Hindlimb muscle (tissue), 1 donor: ENCODE results near the gene MTMR6. TPM values are rescaled to one million over a fixed set of nuclear protein-coding genes. Genes with fewer than 3 reads are reported as not detected.
A peak's percentile ranks its signal among the peaks of the same experiment; 100 is the strongest.

Experiments used
- DNase-seq: peaks from one replicate; pipeline ENCODE4 v3.0.0-alpha.2; 2013
- polyA plus RNA-seq: library from polyadenylated mRNA; unstranded; fragments of 120-200 nt; gene quantifications from one replicate; pipeline ENCODE4 v1.2.1, GENCODE V29; 2013; ENCODE audit not compliant: insufficient read length

Gene MTMR6
- polyA plus RNA-seq, 1 donor, result 9.7 TPM

DNA sequence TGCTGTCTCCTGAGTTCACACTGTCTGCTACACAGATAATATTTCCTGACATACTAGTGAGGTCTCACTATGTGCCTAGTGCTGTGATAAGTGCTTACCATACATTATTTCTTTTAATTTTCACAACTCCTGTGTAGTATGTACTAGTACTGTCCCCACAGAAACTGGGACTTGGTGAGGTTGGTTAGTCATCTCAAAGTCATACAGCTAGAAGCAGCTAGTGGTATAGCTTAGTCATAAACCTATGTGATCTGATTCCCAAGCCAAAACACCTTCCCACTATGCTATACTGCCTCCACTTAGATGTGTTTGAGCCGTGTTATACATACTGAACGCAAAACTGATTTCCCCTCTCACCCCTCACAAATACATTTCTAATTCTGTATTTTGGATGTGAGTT is 10.5 kb downstream of the MTMR6 start:
- DNase-seq, result no peak

DNA sequence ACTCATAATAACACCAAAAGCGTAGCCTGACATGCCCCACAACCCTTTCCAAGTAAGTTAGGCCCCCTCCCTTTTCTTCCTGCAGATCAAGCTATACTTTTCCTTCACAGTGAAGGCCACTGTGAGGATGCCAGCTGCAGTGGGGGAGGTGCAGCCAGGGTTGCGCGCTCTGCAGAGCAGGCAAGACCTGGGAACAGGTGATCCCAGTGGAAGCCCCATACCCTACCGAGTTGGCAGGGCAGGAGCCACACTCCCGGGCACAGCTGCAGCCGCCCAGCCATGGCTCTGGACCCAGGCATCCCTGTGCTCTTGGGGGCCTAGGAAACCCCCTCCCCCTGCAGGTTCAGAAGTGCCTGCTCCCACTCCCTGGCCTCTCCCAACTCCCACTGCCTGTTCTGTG is 18.7 kb downstream of the MTMR6 start:
- DNase-seq, result no peak

DNA sequence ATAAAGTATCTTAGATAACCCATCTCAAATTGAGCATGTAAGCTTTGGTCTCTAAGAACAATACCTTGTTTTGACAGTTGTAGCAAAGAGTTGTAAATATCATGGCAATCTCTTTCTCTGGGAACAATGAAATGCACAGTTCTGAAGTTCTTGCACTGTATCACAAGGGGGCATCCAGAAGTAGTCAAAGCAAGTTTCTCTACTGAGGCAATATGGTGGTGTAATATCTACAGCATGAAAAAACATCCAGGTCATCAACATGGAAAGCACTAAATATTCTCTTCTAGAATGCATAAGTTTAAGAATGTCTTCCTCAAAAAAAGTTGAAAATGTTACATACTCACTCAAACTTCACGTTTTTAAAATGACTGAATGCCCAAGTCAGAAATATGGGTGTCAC is 19.6 kb downstream of the MTMR6 start:
- DNase-seq, result no peak

DNA sequence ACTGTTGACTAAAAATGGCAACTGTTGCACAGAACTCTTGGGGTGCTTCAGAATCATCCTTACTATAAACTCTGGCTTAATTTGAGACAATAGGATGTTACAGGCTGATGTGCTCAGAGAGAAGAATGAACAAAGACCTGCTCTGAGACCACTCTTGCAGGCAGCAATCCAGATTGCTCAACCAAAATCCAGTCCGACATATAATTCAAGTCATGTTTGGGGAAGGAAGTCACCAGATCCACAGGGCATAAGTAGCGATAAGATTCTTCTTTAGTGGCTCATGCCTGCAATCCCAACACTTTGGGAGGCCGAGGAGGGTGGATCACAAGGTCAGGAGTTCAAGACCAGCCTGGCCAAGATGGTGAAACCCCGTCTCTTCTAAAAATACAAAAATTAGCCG is 20.6 kb downstream of the MTMR6 start:
- DNase-seq, result no peak

DNA sequence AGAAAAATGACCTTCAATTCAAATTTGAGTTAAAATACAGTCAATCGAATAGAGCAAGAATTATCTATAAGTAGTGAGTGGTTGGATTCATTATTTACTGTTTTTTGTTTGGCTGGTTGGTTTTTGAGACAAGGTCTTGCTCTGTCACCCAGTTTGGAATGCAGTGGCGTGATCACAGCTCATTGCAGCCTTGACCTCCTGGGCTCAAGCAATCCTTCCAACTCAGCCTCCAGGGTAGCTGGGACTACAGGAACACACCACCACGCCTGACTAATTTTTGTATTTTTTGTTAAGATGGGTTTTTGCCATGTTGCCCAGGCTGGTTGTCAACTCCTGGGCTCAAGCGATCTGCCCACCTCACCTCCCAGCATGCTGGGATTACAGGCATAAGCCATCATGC is 25.0 kb downstream of the MTMR6 start:
- DNase-seq, result no peak

DNA sequence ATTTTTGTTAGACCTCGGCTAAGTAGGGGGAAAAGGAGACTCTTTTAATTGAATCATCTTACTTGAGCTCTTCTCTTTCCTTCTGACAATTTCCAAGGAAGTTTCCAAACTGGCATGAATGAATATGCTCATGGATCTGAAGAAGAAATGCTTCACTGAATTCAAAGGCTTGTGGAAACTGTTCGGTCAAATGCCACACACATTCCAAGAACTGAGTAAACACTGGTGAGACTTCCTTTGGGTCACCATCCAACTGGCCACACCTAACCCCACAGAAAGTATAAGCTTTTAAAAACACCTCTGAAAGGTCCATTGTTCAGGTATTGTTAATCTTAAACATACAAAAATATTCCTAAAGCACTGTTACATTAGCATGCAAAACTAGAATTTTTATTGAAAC is 33.6 kb downstream of the MTMR6 start:
- DNase-seq, result no peak

DNA sequence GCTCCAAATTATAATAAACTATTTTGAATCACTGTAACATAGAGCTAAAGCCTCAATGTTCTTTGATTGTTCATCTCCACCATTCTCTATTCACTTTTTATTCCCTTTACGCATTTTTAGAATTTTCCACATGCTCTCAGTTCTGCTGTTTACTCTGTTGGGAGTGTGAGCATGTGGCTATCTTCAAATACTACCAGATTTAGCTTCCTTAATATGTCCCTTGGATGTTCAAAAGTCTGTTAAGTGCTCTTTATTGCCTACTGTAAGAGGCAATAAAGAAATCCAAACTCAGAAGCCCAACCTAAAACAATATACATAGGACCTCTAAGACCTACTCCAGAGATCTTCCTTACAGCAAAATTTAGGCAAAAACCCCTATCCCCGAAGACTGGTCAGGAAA is 34.5 kb downstream of the MTMR6 start:
- no peak for DNase-seq

DNA sequence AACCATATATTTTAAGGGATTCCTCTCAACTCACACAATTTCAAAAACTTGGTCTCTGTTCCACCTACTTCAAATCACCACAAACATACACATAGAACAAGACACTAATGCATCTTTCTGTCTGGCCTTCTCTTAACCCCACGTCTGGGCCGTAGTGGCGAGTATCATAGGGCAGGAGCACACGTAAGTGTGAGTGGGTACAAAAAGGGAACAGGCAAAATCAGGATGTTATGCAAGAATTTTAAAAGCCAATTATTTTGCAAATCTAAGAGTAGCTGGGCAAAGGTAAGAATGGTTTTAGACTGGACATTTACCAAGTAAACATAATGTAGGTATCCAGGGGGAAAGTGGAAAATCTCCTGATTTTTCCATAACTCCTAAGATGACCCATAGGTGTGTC is 35.1 kb downstream of the MTMR6 start:
- DNase-seq, result no peak

DNA sequence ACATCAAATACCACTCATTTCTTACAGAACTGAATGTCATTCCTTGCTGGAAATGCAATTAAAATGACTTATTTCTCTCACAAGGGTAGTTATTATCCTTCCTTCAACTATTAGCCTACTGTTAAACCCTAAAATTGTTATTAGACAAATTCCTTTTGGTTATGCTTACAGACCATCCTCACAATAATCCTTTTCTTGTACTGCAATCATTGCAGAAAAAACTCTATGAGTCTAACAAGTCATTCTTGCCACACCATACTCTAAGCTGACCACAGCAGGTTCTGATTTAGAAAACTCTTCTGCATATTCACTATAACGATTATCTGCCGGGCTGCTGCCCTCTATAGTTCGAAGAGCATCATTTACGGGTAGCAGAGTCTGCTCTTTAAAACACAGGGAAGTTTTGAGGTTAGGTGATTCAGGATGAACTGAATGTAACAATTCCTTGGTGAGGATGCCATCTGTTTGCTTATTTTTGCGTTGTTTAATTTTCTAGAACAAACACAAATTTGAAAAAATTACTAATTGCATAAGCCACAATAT is 38.2 kb downstream of the MTMR6 start:
- peak; percentile 26 for DNase-seq

DNA sequence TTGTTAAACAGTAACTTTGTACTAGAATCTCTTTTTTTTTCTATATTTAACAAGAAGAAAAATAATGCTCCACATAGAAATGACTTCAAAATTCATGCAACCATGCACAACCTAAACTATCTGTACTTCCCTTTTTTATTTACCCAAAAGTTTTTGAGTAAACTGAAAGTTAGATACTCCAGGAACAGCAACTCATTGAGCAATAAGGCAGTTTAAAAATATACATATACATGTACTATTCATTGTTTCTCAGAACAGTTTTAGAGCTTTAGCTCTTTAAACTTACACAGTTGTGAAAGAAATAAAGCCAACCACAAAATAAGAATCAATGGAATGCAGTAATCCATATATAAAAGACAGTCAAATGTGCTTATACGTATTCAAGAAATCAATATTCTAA is 39.2 kb downstream of the MTMR6 start:
- no peak for DNase-seq

DNA sequence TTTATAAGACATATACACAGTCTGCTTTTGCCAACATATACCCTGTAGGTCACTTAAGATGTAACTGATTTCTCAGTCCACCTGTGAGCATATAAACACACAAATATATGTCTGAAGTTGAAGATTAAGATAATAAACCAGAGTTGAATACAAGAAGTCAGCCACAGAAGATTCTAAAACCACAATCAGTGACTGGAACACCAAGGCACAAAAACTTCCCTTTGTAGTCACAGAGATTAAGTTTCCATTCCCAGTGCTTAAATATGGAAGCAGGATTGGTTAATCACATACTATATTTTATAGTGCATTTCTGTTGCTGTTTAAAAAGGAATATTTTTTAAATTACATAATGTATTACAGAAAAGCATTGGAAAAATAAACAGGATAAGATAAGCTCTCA is 39.9 kb downstream of the MTMR6 start:
- DNase-seq, result no peak

DNA sequence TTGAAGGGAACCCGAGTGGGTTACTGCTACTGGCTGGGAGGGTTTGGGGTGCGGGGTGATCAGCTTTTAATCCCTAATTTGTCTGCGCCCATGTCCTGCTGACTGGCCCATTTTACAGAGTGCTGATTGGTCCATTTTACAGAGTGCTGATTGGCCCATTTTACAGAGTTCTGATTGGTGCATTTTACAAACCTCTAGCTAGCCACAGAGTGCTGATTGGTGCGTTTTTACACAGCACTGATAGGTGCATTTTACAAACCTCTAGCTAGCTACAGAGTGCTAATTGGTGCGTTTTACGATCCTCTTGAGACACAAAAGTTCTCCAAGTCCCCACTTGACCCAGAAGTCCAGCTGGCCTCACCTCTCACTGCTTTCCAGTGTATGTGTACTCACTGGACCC is 43.2 kb downstream of the MTMR6 start:
- DNase-seq, result no peak

DNA sequence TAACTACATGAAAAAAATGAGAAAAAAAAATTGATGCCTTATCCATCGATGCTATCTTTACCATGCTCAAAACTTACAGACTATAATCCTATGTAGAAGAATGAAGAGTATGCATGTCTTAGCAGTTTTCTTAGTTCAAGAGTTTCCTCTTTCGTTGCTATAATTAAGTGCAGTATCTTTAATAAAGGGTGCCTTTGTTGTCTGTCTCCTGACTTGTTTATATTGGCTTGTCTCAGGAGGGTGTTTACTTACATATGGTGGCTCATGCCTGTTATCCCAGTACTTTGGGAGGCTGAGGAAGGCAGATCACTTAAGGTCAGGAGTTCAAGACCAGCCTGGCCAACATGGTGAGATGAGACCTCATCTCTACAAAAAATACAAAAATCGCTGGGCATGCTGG is 44.3 kb downstream of the MTMR6 start:
- no peak for DNase-seq

DNA sequence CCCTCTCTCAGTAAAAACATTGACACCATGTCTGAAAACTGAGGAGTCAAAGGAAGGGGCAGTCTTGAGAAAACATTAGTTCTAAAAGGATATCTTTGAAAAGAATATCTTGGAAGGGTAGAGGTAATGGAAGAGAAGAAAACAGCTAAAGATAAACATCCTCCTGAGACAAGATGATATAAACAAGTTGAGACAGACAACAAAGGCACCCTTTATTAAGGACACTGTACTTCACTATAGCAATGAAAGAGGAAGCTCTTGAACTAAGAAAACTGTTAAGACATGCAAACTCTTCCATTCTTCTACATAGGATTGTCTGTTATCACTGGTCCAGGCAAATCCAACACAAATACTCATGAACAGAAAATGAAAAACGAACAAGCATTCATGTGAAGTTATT is 46.3 kb downstream of the MTMR6 start:
- no peak for DNase-seq

DNA sequence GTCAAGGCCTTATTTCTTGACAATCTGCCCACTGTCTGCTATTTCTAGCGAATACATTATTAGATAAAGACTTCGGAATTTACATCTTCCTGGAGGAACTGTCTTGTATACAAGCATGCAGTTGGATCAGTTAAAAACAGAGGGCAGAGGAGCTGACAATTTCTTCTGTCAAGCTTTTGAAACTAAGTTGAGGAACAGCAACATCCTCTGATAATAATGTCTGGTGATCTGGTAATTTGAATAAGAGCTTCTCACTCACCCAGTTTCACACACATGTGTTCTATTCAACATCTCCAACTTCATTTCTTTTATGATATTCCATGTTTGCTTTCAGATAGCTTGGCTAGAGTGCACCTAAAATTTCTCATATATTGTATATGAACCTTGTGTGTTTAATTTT is 50.2 kb downstream of the MTMR6 start:
- no peak for DNase-seq

DNA sequence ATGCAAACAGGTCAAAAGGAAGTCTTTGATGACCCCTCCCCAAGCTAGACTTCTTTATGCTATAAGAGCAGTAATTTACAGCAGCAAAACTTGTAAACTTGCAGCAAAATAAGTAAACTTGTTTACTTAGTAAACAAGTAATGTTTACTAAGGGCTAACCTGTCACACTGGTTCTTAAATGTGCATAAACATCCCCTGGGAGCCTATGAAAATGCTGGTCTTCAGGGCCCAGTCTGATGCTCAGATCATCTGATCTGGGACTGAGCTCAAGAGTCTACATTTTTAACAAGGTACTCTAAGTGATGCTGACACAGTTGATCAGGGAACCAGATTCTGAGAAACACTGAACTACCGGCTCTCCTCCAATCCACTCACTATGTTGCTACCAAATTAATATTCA is 53.4 kb downstream of the MTMR6 start:
- DNase-seq, result no peak

DNA sequence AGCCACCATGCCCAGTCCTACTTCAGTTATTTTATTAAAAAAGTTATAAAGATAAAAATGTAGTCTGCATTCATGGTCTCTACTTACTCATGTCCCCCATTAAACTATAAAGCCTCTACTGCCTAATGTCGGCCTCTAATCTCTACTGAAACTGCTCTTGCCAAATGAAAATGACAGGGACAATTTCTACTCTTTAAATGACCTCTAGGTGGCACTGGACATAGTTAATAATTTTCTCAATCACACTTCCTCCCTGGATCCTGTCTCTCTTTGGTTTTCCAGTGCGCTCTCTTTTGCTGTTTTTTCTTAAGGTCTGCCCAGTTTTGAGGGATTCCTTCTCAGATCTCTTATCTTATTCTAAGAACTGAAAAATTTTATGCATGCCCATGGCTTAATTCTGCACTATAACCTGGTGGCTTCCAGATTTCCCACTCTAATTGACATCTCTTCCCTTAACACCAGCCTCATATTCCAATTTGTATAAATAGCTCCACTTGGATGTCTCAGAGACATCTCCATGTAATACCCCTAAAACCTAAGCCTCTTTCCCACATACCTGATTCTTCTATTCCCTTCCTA is 54.3 kb downstream of the MTMR6 start:
- DNase-seq, result no peak

DNA sequence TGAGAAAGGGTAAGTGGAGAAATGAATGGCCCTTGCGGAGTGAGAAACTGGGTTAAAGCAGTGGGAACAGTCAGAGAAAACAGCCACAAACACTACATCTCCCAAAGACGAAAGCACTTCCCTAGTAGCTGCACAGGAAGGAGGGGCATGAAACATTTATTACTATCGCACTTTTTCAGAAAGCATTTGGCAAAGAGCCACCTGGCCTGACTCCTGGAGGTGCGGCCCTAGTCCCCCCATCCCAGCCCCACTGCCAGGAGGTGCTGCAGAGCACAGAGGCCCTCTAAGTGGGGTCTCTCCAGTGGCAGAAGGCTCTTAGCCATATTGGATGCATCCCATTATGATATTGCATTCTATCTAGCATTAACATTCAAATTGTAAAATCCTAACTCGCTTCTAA is 55.8 kb downstream of the MTMR6 start:
- DNase-seq, result no peak

DNA sequence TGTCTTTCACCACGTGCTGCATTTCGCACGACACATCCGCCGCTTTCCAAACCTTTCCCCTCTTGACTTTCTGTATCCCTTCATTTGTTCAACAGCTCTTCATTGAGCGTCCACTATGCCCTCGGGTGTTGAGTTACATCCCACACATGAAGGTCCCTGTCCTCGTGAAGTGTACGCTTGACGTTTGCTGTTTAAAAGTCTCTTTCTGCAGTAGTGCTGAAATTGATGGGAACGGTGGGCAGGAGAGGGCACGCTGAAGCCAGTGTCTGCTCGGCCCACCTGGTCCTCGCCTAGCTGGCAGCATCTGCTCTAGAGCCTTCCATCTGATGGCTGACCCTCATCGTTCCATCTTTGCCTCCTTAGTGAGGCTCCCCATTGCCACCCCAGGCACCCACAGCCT is 59.6 kb downstream of the MTMR6 start:
- DNase-seq, result no peak

DNA sequence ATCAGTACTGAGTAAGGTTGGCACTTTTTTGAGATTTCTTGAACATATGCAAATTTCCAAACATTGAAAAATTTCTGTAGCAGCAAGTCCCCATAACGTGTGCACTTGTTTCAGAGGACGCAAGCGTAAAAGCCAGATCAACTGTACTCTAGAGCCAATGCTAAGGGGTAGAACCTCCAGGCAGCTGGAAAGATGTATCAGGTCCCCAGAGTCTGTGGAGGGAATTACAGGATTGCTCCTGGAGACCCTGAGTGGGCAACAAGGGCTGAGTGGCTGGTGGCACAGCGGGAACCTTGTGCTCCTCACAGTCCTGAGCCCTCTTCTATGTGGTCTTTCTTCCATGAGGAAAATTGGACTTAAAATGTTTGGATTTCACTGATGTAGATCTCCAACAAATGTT is 61.3 kb downstream of the MTMR6 start:
- DNase-seq, result no peak

DNA sequence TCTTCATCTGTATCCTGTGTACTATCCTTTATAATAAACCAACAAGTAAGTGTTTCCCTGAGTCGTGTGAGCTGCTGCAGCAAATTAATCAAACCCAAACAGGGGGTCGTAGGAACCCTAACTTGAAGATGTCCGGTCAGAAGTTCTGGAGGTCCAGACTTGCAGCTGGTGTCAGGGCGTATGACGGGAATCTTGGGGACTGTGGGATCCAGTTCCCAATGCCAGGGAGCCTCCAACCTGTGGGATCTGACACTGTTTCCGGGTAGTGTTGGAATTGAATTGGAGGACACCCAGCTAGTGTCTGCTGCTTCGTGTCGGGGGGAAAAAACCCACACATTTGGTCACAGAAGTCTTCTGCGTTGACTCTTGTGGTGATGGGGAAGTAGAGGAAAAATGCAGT is 63.1 kb downstream of the MTMR6 start:
- DNase-seq, result no peak

DNA sequence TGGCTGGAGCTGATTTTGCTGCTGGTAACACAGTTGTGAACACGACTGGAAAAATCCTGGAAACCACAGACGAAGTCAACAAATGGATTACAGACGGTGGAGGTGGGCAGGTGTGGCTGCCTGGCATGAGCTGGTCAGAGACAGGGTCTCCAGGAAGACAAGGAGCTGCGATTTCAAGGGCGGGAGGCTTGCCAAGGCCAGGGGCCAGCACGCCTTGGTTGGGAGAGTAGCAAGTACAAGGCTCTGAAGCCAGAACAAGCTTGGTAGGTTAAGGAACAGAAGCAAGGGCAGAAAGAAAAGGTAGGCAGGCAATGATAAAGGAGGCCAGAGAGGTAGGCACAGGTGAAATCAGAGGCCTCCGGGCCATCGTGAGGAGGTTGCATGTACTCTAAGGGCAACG is 64.5 kb downstream of the MTMR6 start:
- DNase-seq, result no peak

DNA sequence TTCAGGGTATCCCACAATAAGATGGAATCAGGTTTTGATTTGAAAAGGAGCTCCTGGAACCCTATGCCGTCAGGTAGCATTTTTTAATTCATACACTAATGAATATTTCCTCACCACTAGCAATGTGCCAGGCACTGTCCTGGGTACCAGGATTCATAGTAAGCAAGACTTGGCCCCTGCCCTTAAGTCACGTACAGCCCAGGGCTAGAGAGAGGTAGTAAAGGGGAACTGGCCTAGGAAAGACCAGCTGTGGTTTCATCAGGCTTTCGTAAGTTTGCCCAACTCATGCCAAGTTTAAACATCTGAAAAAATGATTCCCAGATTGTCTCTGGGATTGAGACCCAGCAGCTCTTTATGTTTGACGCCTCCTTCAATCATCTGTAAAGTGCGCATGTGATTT is 69.3 kb downstream of the MTMR6 start:
- DNase-seq, result no peak

DNA sequence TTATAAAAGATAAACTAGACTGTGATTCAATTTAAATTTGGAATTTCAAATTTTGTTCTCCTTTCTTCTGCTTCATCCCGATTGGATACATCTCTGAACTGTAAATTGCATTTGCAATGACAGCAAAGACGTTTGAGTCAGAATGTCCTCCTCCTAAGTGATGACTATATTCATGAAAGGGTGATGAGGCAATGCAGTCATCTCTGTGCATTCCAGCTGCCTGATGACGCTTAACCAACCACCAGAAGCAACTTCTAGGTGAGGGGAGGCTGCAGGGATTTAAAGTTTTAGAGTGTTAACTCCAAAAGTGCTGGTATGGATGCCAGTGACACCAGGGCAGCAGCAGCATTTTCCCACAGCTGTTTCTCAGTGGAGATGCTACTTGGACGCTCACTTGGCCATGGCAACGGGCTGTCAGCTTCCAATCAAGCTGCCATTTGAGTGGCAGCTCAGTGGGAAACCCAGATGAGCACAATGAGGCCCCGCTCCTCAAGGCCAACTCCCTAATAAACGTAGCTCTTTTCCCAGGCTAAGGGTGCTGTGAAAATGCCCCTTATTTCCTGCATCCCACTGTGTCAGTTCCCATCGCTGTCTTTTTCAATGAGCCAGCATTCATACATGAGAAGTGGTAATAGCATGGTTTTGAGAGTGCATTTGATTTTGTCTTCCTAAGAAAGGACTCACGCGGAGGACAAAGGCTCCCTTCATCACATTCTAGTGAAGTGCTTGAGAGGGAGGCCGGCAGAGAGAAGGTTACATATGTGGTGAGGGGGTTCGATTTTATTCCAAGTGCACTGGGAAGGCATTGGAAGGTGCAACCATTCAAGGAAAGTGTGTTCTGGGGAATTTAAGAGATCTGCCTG is 70.0 kb downstream of the MTMR6 start:
- DNase-seq, result no peak

DNA sequence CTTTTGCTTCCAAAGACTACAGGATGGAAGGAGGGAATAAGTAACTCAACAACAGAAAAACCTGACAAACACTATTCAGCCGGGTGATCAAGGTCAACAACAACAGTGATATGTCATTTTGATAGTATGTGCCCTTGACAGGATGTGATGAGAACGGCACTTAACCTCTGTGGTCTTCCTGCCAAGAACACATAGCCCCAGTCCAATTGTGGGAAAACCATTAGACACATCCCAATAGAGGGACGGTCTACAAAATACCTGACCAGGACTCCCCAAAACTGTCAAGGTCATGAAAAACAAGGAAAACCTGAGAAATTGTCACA is 72.1 kb downstream of the MTMR6 start:
- DNase-seq, result no peak
